SK-N-SH (cell line): ENCODE data around the gene NOA1.
"Not testable (repeated sequence)": the region's sequence is repeated elsewhere in the genome, so short reads cannot be mapped to it uniquely, and the experiment has no call there.

ENCODE experiments used
- CTCF ChIP-seq: fragments of 200-600 bp; sonication (generic); IDR thresholded peaks from 2 replicates; pipeline ENCODE4 v1.6.1; 2017; ENCODE audit warnings: antibody characterized with exemption, mild to moderate bottlenecking, moderate library complexity
- EZH2phosphoT487 ChIP-seq: fragments of 200-600 bp; sonication (generic); IDR thresholded peaks from 2 replicates; pipeline ENCODE4 v1.6.1; 2017; ENCODE audit warnings: low read depth, mixed run types, mild to moderate bottlenecking, antibody characterized with exemption, moderate library complexity, borderline replicate concordance
- GABPA ChIP-seq: IDR thresholded peaks from 2 replicates; pipeline ENCODE4 v1.4.0; 2012; ENCODE audit warnings: low read depth, mild to moderate bottlenecking
- POLR2AphosphoS5 ChIP-seq: IDR thresholded peaks from 2 replicates; pipeline ENCODE4 v1.6.1; 2012; ENCODE audit warnings: low read depth, low read length
- RAD21 ChIP-seq: IDR thresholded peaks from 2 replicates; pipeline ENCODE4 v1.6.1; 2012; ENCODE audit warnings: mild to moderate bottlenecking, low read length
- RCOR1 ChIP-seq: fragments of 150-350 bp; IDR thresholded peaks from 2 replicates; pipeline ENCODE4 v1.6.1; 2017; ENCODE audit warnings: antibody characterized with exemption, low read length
- USF1 ChIP-seq: IDR thresholded peaks from 2 replicates; pipeline ENCODE4 v1.4.0; 2012; ENCODE audit warnings: low read depth, borderline replicate concordance

- not testable (repeated sequence) for TF ChIP-seq CTCF, USF1, EZH2phosphoT487, RCOR1, GABPA, POLR2AphosphoS5, RAD21
Measured at GRCh38 chr4:56939826-56940225, 37.6 kb downstream of the NOA1 start.
